ENCODE measurements around the gene MT1HL1.

DNA sequence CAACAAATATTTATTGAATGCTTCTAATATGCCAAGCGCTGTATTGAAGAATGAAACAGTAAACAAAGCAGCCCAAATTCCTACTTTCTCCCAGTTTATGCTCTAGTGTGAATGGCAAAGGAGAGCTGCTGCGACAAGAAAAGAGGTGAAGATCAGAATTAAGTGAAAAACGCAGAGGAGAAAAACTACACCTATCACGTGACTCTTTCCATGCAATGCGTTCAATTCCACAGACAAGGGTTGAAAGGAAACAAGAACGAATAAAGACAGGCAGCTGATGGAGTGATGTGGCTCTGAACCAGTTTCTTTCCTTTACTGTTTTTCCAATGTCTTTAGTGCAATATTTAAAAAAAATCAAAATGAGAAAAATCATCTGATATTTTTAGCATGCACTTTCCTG, 23.6 kb downstream of the MT1HL1 start:
- TF ChIP-seq SMC3 (IDR thresholded peaks at IDR 0.05; ENCODE audit: low read depth, low read length) = no peak
- no peak for TF ChIP-seq GABPA (IDR thresholded peaks at IDR 0.05; ENCODE audit: low read depth)
- no peak for TF ChIP-seq TAF1 (IDR thresholded peaks at IDR 0.05; ENCODE audit: borderline replicate concordance, low read depth, low read length)
- TF ChIP-seq RFX5 (IDR thresholded peaks at IDR 0.05; ENCODE audit: low read length) = no peak
- TF ChIP-seq, protein P1, sequence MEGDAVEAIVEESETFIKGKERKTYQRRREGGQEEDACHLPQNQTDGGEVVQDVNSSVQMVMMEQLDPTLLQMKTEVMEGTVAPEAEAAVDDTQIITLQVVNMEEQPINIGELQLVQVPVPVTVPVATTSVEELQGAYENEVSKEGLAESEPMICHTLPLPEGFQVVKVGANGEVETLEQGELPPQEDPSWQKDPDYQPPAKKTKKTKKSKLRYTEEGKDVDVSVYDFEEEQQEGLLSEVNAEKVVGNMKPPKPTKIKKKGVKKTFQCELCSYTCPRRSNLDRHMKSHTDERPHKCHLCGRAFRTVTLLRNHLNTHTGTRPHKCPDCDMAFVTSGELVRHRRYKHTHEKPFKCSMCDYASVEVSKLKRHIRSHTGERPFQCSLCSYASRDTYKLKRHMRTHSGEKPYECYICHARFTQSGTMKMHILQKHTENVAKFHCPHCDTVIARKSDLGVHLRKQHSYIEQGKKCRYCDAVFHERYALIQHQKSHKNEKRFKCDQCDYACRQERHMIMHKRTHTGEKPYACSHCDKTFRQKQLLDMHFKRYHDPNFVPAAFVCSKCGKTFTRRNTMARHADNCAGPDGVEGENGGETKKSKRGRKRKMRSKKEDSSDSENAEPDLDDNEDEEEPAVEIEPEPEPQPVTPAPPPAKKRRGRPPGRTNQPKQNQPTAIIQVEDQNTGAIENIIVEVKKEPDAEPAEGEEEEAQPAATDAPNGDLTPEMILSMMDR (IDR thresholded peaks at IDR 0.05) = no peak
- TF ChIP-seq NRF1 (IDR thresholded peaks at IDR 0.05; ENCODE audit: low read depth, low read length) = no peak
